DND-41 (cell line): ENCODE data around the gene SCTR.

ENCODE experiments used
- ATAC-seq: fragments of 200-7000 bp; cut with Tn5 transposase; 3 replicates; pipeline ENCODE4 v1.9.1; 2021; ENCODE audit warnings: low read depth; ENCODE audit not compliant: insufficient read depth
- DNase-seq: peaks from one replicate; pipeline ENCODE4 v3.0.0-alpha.2; 2020
- H2AFZ ChIP-seq: 2 replicates; pipeline ENCODE4 v1.6.0; 2012; ENCODE audit warnings: low read depth, low read length
- H3K27ac ChIP-seq: 2 replicates; pipeline ENCODE4 v1.5.1; 2012; ENCODE audit warnings: low read length, inconsistent platforms
- H3K27me3 ChIP-seq: fragments of 200-600 bp; sonication (generic); 2 replicates; pipeline ENCODE4 v1.6.0; 2012; ENCODE audit warnings: low read length, mild to moderate bottlenecking, inconsistent platforms; ENCODE audit not compliant: insufficient read depth, poor library complexity
- H3K36me3 ChIP-seq: 2 replicates; pipeline ENCODE4 v1.5.1; 2012; ENCODE audit warnings: low read length, inconsistent platforms; ENCODE audit not compliant: insufficient read depth
- H3K4me1 ChIP-seq: 2 replicates; pipeline ENCODE4 v1.5.1; 2012; ENCODE audit warnings: mild to moderate bottlenecking, low read length; ENCODE audit not compliant: insufficient read depth
- H3K4me2 ChIP-seq: 2 replicates; pipeline ENCODE4 v1.6.0; 2012; ENCODE audit warnings: mild to moderate bottlenecking, moderate library complexity, low read length, inconsistent platforms; ENCODE audit not compliant: insufficient read depth
- H3K4me3 ChIP-seq, 2 experiments: fragments of 200-600 bp in 1 of 2; shearing (Covaris generic) in 1 of 2; 2 replicates each; pipeline ENCODE4 v1.5.1; 2012 to 2016; ENCODE audit warnings: inconsistent platforms in 2 of 2, low read length in 2 of 2, mild to moderate bottlenecking in 2 of 2, low read depth in 1 of 2, moderate library complexity in 1 of 2
- H3K79me2 ChIP-seq: 2 replicates; pipeline ENCODE4 v1.6.0; 2012; ENCODE audit warnings: low read length, inconsistent platforms; ENCODE audit not compliant: insufficient read depth
- H3K9ac ChIP-seq: 2 replicates; pipeline ENCODE4 v1.6.0; 2012; ENCODE audit warnings: low read depth, mild to moderate bottlenecking, inconsistent platforms, low read length, moderate library complexity
- H3K9me3 ChIP-seq: 2 replicates; pipeline ENCODE4 v1.5.1; 2012; ENCODE audit warnings: low read length, moderate library complexity, mild to moderate bottlenecking, inconsistent platforms; ENCODE audit not compliant: insufficient read depth, severe bottlenecking
- H4K20me1 ChIP-seq: 2 replicates; pipeline ENCODE4 v1.6.0; 2012; ENCODE audit warnings: low read length; ENCODE audit not compliant: insufficient read depth
- CTCF ChIP-seq: IDR thresholded peaks from 2 replicates; pipeline ENCODE4 v1.5.1; 2012; ENCODE audit warnings: borderline replicate concordance, low read length, moderate library complexity, mild to moderate bottlenecking; ENCODE audit not compliant: poor library complexity, severe bottlenecking; ENCODE audit errors: extremely low read depth
- EZH2 ChIP-seq: IDR thresholded peaks from 3 replicates; pipeline ENCODE4 v1.6.1; 2012; ENCODE audit warnings: borderline replicate concordance, low read depth, mild to moderate bottlenecking, moderate library complexity, low read length, inconsistent platforms; ENCODE audit not compliant: severe bottlenecking

Gene SCTR

GRCh38 chr2:119481501-119482455, 42.5 kb downstream of the SCTR start:
- Histone ChIP-seq H3K9ac (no peak overlapping the region), H3K27ac (no peak overlapping the region), H3K27me3 (no peaks in the 10 kb centered on the region), H3K9me3 (no peaks in the 10 kb centered on the region), H3K36me3 (no peaks in the 10 kb centered on the region), H3K79me2 (no peaks in the 10 kb centered on the region), H3K4me3 (no peak overlapping the region), H4K20me1 (no peaks in the 10 kb centered on the region), H3K4me1 (no peaks in the 10 kb centered on the region), H3K4me2 (no peak overlapping the region), H2AFZ (no peak overlapping the region)
- ATAC-seq (0 out of 3 replicates have a peak, but pooled peaks have one; percentile 12), DNase-seq (no peak)
- TF ChIP-seq CTCF (no peak), EZH2 (no peak)

DNA sequence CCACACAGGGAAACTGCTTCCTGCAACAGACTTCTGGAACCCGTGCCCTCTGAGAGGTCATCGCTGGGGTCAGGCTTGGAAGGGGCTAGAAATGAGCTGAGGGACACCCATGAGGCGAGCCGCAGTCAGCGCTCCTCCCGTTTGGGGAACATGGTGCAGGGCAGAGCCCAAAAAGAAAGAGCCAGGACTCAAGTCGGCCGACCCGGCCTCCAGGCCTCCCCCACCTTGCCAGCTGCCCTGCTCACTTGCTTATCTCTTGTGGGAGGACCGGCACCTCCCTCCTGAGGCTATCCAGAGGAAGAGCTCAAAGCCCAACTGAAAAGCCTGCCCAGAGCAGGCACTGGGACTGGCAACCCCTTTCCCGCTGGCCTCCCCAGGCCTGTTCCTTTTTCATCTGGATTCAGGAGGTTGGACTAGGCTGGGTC, 43.6 kb downstream of the SCTR start:
- DNase-seq (no peak), ATAC-seq (no peak)
- H3K4me2 ChIP-seq = no peak overlapping the region
- H3K27ac ChIP-seq = no peak overlapping the region
- no peaks in the 10 kb centered on the region for H3K27me3 ChIP-seq
- no peak overlapping the region for H2AFZ ChIP-seq
- no peak overlapping the region for H3K9ac ChIP-seq
- TF ChIP-seq CTCF = no peak
- TF ChIP-seq EZH2 = no peak
- H4K20me1 ChIP-seq = no peaks in the 10 kb centered on the region
- no peak overlapping the region for H3K4me3 ChIP-seq
- H3K4me1 ChIP-seq = no peaks in the 10 kb centered on the region
- no peaks in the 10 kb centered on the region for H3K36me3 ChIP-seq
- no peaks in the 10 kb centered on the region for H3K9me3 ChIP-seq
- H3K79me2 ChIP-seq = no peaks in the 10 kb centered on the region

- no peak for TF ChIP-seq CTCF
- TF ChIP-seq EZH2 = no peak
- Histone ChIP-seq H3K9ac (no peak overlapping the region), H3K79me2 (no peaks in the 10 kb centered on the region), H3K27ac (no peak overlapping the region), H3K27me3 (no peaks in the 10 kb centered on the region), H4K20me1 (no peaks in the 10 kb centered on the region), H3K9me3 (no peaks in the 10 kb centered on the region), H3K4me3 (no peak overlapping the region), H2AFZ (no peak overlapping the region), H3K4me2 (no peak overlapping the region), H3K4me1 (no peaks in the 10 kb centered on the region), H3K36me3 (no peaks in the 10 kb centered on the region)
- ATAC-seq (no peak), DNase-seq (no peak)
Observed at GRCh38 chr2:119480184-119480583, 44.1 kb downstream of the SCTR start.
